Sigmoid colon (tissue), 3 donors: ENCODE results near the gene TSPAN18.

Experiments
- POLR2A ChIP-seq, 2 donors: fragments of 450-650 bp; IDR thresholded peaks; one replicate each; pipeline ENCODE4 v1.6.1; 2016; ENCODE audit warnings: antibody characterized with exemption in 2 of 2, mild to moderate bottlenecking in 2 of 2, moderate library complexity in 2 of 2
- TF ChIP-seq, protein P1 (sequence below), 4 experiments: fragments of 450-650 bp in 3 of 4; fragments of 200-600 bp in 1 of 4; IDR thresholded peaks; one replicate each; pipeline ENCODE4 v1.5.1; 2016 to 2019; ENCODE audit warnings: antibody characterized with exemption in 4 of 4, mild to moderate bottlenecking in 3 of 4, moderate library complexity in 2 of 4

DNA sequence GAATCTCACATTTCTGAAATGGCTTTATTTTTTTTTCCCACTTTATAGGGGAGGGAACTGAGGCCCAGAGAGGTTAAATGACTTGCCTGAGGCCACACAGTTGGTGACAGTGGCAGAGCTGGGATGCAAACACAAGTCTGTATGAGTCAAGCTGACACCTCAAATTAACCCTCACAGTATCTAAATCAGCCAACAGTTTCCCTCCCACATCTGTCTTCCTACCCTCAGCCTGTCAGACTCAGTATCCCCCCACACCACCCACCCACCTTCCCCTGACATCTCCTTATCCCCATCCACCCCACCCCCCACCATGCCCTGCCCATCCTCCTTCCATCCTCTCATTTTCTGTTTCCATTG lies 128.7 kb downstream of the TSPAN18 start:
- TF ChIP-seq, protein P1, sequence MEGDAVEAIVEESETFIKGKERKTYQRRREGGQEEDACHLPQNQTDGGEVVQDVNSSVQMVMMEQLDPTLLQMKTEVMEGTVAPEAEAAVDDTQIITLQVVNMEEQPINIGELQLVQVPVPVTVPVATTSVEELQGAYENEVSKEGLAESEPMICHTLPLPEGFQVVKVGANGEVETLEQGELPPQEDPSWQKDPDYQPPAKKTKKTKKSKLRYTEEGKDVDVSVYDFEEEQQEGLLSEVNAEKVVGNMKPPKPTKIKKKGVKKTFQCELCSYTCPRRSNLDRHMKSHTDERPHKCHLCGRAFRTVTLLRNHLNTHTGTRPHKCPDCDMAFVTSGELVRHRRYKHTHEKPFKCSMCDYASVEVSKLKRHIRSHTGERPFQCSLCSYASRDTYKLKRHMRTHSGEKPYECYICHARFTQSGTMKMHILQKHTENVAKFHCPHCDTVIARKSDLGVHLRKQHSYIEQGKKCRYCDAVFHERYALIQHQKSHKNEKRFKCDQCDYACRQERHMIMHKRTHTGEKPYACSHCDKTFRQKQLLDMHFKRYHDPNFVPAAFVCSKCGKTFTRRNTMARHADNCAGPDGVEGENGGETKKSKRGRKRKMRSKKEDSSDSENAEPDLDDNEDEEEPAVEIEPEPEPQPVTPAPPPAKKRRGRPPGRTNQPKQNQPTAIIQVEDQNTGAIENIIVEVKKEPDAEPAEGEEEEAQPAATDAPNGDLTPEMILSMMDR (IDR thresholded peaks at IDR 0.05) = no peak
- TF ChIP-seq POLR2A (IDR thresholded peaks at IDR 0.05) = no peak
